HepG2 (cell line): Measurements from ENCODE around the gene DLL1. TPM values are rescaled to one million over a fixed set of nuclear protein-coding genes. Genes with fewer than 3 reads are reported as not detected.
A peak's percentile ranks its signal among the peaks of the same experiment; 100 is the strongest.

Experiments used
- GLI4 ChIP-seq: sonication (generic); formaldehyde crosslinking; IDR thresholded peaks from 2 replicates; pipeline ENCODE4 v1.5.1; 2020; ENCODE audit warnings: missing genetic modification reagents, mild to moderate bottlenecking, moderate library complexity, borderline replicate concordance
- SMC3 ChIP-seq: IDR thresholded peaks from 2 replicates; pipeline ENCODE4 v1.6.1; 2011; ENCODE audit warnings: low read length, improper control_type of control experiment
- ZKSCAN1 ChIP-seq: fragments of 150-350 bp; IDR thresholded peaks from 2 replicates; pipeline ENCODE4 v1.6.1; 2014; ENCODE audit warnings: low read length
- ZNF775 ChIP-seq: sonication (generic); formaldehyde crosslinking; IDR thresholded peaks from 2 replicates; pipeline ENCODE4 v1.4.0; 2020; ENCODE audit warnings: missing genetic modification reagents, mild to moderate bottlenecking, moderate library complexity, borderline replicate concordance
- polyA plus RNA-seq, 8 experiments: library from polyadenylated mRNA; depleted of rRNA in 3 of 8; stranded (reverse) in 7 of 8; unstranded in 1 of 8; fragments of >200 nt; fragmentation: Illumina TruSeq in 4 of 8; extraction: Trizol in 4 of 8; gene quantifications; 2 replicates each; pipeline versions ENCODE4 v1.2.1 to v1.2.3, GENCODE V29; 2011 to 2016; ENCODE audit warnings: low read depth in 4 of 8, missing spikeins in 1 of 8, mixed read lengths in 1 of 8; ENCODE audit not compliant: insufficient read depth in 1 of 8
- total RNA-seq, 5 experiments: library from RNA; depleted of rRNA; stranded (reverse); fragments of >200 nt; fragmentation: Illumina TruSeq; extraction: Trizol; gene quantifications; 2 replicates each; pipeline ENCODE4 v1.2.3, GENCODE V29; 2016; ENCODE audit warnings: low read depth in 1 of 5
- TF ChIP-seq, protein P1 (sequence below): sonication (generic); formaldehyde crosslinking; IDR thresholded peaks from 2 replicates; pipeline ENCODE4 v1.4.0; 2020; ENCODE audit warnings: mild to moderate bottlenecking, missing genetic modification reagents
- TF ChIP-seq, protein P2 (sequence below): IDR thresholded peaks from 2 replicates; pipeline ENCODE4 v1.6.1; 2016
- TF ChIP-seq, protein P3 (sequence below): sonication (generic); formaldehyde crosslinking; IDR thresholded peaks from 2 replicates; pipeline ENCODE4 v1.4.0; 2020; ENCODE audit warnings: missing genetic modification reagents, borderline replicate concordance
- TF ChIP-seq, protein P4 (sequence below): sonication (generic); formaldehyde crosslinking; conservative IDR thresholded peaks from 2 replicates; pipeline ENCODE4 v1.8.0; 2022; ENCODE audit warnings: missing genetic modification reagents

Gene DLL1
- total and polyA plus RNA-seq, 2 of the 13 experiments (the other 11 are each of a cell fraction or from before 2014, with no cell fraction given) = not detected

DNA sequence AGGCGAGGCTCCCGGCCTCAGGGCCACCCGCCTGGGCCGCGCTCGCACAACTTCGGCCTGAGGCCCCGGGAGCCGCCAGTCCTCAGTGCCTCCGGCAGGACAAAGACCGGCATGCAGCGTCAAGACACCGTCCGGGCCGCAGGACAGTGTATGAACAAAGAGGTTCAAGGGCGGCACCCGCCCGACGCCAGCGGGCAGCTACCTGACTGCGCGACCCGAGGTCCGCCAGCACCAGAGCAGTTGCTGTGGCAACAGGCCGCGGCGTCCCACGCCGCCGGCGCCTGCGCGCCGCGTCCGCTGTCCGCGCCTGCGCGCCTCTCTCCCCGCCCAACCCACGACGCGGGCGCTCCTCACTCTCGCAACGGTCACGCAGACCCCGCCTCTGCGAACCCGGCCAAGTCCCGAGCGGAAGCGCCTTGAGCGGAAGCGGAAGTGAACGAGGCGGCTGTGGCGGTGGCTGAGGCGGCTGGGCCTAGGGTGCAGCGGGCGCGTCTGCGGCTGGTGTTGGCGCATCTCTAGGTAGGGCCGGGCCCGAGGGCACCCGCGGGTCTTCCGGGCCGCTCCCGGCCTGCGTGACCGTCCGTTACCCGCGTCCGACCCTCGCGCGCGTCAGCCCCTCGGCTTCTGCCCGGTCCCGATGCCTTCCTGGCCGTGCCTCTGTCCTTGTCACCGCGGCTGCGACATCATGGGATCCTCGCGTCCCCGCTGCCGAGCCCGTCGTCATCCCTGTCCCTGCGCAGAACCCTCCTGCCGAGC, 15.6 kb upstream of the DLL1 start, which contains the start of gene FAM120B (continued):
- TF ChIP-seq ZNF775 (CRISPR knock-in tag) (peak; percentile 89; the same call in 1 of the 2 replicates), SMC3 (no peak), GLI4 (peak; percentile 88), ZKSCAN1 (no peak)
- TF ChIP-seq, protein P1, sequence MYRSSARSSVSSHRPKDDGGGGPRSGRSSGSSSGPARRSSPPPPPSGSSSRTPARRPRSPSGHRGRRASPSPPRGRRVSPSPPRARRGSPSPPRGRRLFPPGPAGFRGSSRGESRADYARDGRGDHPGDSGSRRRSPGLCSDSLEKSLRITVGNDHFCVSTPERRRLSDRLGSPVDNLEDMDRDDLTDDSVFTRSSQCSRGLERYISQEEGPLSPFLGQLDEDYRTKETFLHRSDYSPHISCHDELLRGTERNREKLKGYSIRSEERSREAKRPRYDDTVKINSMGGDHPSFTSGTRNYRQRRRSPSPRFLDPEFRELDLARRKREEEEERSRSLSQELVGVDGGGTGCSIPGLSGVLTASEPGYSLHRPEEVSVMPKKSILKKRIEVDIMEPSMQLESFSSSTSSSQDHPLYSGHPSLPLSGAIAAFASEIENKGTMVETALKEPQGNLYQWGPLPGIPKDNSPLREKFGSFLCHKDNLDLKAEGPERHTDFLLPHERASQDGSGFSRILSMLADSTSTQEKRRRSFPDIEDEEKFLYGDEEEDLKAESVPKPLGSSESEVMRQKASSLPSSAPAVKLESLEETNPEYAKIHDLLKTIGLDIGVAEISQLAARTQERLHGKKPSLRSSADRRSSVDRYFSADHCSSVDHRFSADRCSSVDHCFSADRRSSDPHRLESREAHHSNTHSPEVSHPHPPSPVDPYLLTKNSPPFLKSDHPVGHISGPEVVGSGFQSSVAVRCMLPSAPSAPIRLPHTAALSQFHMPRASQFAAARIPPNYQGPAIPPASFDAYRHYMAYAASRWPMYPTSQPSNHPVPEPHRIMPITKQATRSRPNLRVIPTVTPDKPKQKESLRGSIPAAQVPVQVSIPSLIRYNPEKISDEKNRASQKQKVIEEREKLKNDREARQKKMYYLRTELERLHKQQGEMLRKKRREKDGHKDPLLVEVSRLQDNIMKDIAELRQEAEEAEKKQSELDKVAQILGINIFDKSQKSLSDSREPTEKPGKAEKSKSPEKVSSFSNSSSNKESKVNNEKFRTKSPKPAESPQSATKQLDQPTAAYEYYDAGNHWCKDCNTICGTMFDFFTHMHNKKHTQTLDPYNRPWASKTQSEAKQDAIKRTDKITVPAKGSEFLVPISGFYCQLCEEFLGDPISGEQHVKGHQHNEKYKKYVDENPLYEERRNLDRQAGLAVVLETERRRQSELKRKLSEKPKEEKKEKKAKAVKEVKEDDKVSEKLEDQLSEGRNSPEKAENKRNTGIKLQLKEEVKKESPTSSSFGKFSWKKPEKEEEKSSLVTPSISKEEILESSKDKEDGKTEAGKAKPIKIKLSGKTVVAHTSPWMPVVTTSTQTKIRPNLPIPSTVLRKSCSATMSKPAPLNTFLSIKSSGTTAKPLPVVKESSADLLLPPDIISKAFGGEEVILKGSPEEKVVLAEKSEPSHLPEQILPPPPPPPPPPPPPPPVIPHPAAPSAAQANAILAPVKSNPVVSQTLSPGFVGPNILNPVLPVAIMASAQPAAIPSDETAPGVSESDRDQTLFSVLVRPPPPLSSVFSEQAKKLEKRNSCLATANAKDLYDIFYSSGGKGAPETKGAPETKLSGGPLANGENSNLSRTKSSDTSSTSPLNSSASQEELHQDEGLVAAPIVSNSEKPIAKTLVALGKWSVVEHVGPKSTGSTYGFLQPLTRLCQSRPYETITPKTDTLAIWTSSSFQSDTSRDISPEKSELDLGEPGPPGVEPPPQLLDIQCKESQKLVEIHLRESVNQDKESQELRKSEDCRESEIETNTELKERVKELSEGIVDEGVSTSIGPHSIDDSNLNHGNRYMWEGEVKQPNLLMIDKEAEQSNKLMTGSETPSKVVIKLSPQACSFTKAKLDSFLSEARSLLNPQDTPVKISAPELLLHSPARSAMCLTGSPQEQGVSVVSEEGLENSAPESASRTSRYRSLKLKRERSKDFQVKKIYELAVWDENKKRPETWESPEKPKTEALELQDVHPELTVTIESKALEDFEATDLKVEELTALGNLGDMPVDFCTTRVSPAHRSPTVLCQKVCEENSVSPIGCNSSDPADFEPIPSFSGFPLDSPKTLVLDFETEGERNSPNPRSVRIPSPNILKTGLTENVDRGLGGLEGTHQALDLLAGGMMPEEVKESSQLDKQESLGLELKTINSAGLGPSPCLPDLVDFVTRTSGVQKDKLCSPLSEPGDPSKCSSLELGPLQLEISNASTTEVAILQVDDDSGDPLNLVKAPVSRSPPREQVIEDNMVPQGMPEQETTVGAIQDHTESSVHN (CRISPR knock-in tag) = peak; percentile 92; the same call in 1 of the 2 replicates
- TF ChIP-seq, protein P2, sequence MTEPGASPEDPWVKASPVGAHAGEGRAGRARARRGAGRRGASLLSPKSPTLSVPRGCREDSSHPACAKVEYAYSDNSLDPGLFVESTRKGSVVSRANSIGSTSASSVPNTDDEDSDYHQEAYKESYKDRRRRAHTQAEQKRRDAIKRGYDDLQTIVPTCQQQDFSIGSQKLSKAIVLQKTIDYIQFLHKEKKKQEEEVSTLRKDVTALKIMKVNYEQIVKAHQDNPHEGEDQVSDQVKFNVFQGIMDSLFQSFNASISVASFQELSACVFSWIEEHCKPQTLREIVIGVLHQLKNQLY (CRISPR knock-in tag) = peak; percentile 58; the same call in 1 of the 2 replicates
- TF ChIP-seq, protein P3, sequence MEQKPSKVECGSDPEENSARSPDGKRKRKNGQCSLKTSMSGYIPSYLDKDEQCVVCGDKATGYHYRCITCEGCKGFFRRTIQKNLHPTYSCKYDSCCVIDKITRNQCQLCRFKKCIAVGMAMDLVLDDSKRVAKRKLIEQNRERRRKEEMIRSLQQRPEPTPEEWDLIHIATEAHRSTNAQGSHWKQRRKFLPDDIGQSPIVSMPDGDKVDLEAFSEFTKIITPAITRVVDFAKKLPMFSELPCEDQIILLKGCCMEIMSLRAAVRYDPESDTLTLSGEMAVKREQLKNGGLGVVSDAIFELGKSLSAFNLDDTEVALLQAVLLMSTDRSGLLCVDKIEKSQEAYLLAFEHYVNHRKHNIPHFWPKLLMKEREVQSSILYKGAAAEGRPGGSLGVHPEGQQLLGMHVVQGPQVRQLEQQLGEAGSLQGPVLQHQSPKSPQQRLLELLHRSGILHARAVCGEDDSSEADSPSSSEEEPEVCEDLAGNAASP = peak; percentile 66
- TF ChIP-seq, protein P4, sequence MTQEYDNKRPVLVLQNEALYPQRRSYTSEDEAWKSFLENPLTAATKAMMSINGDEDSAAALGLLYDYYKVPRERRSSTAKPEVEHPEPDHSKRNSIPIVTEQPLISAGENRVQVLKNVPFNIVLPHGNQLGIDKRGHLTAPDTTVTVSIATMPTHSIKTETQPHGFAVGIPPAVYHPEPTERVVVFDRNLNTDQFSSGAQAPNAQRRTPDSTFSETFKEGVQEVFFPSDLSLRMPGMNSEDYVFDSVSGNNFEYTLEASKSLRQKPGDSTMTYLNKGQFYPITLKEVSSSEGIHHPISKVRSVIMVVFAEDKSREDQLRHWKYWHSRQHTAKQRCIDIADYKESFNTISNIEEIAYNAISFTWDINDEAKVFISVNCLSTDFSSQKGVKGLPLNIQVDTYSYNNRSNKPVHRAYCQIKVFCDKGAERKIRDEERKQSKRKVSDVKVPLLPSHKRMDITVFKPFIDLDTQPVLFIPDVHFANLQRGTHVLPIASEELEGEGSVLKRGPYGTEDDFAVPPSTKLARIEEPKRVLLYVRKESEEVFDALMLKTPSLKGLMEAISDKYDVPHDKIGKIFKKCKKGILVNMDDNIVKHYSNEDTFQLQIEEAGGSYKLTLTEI (CRISPR knock-in tag) = no peak
